ENCODE measurements around the gene PLXNC1. TPM values are rescaled to one million over a fixed set of nuclear protein-coding genes. Genes with fewer than 3 reads are reported as not detected.

PLXNC1 gene
- total RNA-seq, 1 experiment from 2014 or later, result 1.6 TPM

DNA sequence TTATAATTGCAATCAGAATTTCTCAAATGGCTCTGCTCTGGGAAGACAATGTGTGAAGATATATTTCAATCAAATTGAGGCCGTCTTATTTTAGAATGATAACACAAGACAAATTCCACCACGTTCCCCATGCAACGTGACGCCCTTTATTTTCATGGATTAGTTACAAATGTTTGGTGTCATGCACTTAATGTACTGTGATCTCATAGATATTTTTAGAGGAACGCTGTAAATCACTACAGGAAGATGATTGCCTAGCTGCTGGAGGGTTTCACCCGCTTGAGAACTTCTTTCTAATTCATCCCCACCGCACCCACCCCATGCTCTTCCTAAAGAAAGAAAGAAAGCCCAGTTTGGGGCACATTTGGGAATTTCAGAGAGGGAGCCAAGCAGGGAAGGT, 117.2 kb downstream of the PLXNC1 start:
- no peak for DNase-seq (ENCODE audit: low spot score)

DNA sequence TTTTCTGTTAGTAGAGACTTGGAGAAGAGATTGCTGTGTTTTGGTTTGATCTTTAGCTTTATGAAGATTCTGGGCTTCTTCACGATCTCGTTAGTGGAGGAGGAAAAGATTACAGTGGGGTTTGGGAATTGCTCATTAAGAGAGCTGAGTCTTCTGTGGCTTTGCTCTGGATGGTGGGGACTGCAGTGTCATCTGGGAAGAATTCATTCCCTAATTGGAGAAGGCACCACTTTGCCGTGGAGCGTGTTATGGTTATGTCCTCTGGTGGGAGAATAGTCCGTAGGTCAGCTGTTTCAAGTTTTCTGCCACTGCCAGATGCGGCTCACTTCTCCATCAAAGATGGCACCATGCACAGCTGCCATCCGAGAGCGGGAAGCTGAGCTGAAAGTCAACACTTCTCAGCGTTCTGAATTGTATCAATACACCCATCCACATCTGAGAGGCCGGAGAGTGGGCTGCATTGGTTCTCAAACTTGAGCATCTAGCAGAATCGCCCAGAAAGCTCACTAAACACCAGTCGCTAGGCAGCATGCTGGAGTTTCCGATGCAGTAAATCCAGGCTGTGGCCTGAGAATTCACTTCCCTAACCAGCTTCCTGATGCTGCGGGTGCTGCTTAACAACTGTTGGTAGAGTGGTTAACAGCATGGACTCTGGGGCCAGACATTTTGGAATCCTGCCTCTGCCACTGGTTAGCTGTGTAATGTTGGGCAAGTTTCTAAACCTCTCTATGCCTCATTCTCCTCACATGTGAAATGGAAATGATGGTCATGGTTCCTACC, 117.8 kb downstream of the PLXNC1 start:
- no peak for DNase-seq (ENCODE audit: low spot score)

DNA sequence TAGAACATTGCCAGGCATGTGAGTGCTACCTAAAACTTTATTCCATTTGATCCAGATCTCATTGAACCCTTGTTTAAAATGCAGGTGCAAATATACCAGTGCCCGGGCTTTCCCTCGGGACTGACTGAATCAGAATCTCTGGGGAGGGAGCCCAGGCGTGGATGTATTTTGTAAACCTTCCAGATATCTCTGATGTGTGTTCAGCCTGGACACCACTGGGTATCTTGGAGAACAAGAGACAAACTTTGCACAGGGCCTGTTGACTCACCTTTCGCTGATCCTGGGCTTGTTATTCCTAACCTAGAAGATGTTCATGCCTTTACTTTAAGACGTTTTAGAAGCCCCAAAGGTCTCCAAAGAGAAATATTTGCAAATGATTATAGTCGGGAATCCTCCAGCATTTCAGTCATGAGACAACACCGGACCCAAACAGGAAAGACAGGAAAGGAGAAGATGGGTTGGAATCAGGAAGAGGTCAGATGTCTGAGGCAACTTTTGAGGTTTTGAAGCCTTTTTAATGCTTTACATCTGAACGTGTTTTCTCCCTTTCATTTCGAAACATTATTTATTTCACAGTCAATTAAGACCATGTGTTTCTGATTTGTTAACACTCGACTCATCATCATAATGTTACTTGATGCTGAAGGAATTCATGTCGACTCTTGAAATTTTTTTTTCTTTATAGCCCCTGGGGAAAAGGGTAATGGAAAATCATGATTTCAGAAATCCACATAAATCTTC, 118.6 kb downstream of the PLXNC1 start:
- no peak for DNase-seq (ENCODE audit: low spot score)

DNA sequence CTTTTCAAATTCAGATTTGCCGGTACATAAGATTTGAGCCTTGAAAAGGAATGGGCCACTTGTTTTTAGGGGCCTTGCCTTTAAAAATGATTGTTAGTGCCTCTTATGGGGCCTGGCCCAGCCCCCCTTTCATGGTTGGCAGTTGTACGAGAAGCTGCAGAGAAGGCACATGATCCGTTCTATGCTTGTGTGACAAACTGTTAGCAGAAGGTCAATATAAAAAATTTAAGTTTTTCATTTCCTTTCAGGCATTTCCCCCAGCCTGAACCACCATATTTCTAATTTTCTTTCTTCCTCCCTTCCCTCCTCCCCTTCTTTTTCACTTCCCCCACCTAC, 119.1 kb downstream of the PLXNC1 start:
- no peak for DNase-seq (ENCODE audit: low spot score)

DNA sequence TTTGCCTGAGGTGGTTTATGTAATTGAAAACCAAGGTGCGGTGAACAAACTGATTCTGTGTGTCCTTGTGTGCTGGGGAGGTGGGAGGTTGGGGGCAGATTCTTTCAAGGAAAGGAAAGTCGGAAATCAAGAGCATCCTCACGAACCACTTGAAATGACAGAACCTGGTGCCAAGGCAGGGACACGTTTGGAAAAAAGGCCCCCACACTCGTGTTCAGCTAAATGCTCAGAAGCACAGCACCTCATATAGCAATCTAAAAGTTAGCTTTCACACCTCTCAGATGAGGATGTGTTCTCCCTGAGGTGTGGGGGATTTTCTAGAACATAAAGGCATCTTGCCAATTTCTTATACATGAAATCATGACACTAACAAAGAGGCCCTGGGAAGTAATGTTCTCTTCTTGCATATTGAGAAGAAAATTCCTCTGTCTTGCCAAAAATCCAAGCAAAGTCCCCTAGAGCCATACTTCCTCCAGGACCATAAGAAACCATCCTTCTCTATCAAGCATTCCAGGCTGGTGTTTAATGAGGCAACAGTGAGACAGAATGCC, 119.6 kb downstream of the PLXNC1 start:
- DNase-seq (ENCODE audit: low spot score), result no peak

DNA sequence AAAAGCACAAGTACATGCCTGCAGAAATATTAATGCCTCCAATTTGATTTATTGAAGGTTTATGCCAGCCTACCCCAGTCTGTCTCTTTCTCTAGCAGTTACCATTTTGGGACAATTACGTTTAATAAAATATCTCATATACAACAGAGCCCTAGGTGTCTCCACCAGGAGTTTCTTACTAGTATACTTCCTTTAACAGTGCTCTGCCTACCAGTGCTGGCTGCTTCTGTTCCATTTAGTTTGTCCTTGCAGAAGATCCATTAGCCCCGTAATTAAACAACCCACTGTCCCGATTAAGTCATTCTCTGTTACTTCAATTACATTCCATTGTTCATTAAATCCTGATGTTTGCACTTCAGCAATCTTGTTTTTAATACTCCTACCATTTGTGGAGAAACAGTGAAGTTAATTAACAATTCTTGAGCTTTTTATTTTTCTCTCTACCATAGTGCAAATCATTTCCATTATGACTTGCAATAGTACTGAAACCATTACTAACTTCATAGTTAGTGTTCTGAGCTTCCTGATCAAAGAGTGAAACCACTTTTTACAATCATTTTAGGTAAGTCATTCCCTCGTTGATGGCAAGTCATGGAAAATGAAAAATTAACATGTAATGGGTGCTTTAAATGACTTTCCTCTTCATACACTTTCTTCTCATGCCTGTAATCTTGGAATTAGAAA, 121.1 kb downstream of the PLXNC1 start:
- DNase-seq (ENCODE audit: low spot score), result no peak

DNA sequence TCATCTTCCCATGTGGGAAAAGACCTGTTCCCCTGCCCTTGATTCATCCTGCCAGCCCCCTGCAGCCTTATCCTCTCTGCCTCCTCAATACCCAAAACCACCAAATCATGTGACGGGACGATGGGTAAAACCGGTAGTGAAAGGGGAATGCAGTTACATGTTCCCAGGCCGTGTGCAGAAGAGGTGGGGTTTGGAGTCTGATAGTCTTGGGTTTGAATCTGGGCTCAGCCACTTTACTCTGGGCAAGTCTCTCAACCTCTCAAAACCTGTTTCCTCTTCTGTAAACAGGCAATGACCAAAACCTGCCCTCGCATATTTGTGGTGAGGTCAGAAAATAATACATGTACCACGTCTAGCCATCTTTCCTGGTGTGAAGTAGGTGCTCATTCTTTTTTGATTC, 123.0 kb downstream of the PLXNC1 start:
- DNase-seq (ENCODE audit: low spot score), result no peak

DNA sequence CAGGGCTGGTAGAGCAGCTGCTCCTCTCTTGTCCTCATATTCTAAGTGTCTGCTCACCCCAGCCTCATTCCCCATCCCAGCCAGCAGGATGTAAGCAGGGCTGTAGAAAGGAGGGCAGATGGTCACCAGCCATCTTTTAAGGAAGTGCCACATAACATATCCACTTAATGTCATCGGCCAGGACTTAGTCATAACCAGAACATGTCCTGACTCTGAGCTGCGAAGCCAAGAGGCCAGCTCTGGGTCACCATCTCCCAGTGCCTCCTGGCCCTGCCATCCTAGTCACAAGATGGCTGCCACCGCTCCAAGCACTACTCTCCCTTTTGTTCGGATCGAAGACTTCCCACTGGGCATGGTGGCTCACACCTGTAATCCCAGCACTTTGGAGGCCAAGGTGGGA, 123.9 kb downstream of the PLXNC1 start:
- DNase-seq (ENCODE audit: low spot score), result no peak

DNA sequence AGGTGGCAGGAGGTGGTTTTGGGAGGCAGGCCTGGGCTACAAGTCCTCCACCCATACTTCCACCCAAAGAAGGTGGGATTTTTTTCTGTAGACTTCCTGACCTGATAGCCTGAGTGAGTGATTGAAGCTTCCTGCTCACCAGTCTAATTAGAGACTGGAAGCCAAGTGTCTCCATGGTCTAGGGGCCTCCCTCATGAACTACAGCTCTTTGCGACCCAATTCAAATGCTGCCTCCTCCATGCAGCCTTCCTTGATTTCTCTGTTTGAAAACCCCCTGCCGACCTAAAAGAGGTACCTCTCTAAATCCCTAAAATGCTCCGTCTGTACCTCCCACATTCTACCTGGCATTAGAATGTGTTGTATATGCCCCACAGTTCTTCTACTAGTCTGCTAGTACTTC, 124.9 kb downstream of the PLXNC1 start:
- DNase-seq (ENCODE audit: low spot score), result no peak

DNA sequence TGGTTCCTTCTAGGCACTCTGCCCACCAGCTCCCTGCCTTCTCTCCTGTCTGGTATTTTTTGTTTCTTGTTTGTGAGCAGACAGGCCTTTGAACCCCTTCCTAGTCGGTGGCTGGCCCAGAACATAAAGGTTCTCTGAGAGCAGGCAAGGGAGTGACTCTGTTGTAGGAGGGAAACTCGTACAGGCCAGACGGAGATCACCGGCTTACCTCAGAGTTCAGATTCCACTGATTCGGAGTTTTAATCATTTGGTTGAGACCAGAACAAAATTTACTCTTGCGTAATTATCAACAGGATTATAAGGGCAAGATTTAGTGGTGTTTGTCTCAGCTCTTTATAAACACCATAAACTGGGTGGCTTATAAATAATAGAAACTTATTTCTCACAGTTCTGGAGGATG, 128.3 kb downstream of the PLXNC1 start:
- DNase-seq (ENCODE audit: low spot score), result no peak

DNA sequence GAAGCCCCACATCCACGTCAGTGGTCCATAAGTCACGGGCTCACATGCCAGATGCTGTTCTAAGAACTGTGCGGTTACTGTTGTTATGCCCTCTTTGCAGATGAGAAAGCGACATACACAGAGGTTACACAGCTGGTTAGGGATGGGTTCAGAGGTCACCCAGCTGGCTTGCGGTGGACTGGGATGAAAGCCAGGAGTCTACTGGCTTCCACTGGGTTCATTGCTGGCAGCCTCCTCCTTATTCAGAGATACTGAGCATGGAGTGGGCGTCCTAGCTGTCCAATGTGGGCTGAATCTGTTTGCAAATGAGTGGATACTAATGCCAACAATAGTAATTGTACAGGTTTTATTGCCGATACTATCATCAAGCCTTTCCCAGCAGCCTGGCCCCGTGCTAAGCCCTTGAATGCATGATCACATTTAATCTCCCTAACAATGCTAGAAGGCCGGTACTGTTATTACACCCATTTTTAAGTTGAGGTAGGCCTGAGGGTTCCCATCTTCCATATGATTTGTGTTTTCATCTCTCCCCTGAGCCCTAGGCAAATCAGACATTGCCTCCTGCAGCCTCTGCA, 129.1 kb downstream of the PLXNC1 start:
- no peak for DNase-seq (ENCODE audit: low spot score)

DNA sequence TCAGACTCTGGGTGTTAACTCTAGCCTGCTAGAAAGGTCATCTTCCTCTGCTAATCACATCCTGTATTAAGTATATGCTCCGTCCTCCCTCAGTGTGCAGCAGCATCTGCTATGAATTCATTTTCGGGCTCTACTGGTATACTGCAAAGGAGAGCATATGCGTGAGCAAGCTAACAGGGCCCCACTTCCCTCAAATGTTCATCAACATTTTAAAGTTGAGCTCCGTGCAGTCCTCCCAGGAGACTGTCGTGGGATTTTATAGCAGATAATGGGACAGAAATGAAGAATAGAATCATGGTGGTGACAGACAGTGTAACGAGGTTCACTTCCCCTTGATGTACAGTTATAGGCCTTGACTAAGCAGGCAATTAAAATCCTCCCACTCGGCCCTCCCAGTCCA, 131.7 kb downstream of the PLXNC1 start:
- DNase-seq (ENCODE audit: low spot score), result no peak

DNA sequence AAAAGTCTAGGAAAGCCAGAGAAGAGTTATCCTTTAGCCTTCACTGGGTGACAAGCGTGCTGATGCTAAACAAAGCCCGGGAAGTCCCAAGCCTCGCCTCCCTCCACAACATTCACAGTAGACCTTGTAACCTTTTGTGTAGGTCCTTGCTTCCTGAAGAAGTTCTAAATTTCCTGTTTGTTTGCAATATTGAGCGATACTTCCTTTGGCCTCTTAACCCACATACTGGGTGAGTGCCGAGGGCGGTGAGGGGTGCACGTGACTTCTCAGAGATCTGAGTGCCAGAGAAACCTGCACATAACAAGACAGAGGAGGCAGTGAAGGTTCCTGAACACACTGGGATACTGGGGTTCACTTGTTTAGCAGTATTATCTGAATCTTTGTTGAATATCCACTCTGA, 134.3 kb downstream of the PLXNC1 start:
- DNase-seq (ENCODE audit: low spot score), result no peak

DNA sequence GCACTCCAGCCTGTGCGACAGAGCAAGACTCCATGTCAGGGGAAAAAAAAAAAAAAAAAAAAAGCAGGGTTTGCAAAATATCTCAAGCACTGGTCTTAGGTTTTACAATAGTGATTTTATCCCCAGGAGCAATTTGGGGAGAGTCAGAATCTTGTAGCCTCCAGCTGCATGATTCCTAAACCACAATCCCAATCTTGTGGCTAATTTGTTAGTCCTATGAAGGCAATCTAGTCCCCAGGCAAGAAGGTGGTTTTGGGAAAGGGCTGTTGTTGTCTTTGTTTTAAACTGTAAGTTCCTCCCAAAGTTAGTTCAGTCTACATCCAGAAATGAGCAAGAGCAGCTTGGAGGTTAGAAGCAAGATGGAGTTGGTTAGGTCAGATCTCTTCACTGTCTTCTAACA, 135.7 kb downstream of the PLXNC1 start:
- no peak for DNase-seq (ENCODE audit: low spot score)

DNA sequence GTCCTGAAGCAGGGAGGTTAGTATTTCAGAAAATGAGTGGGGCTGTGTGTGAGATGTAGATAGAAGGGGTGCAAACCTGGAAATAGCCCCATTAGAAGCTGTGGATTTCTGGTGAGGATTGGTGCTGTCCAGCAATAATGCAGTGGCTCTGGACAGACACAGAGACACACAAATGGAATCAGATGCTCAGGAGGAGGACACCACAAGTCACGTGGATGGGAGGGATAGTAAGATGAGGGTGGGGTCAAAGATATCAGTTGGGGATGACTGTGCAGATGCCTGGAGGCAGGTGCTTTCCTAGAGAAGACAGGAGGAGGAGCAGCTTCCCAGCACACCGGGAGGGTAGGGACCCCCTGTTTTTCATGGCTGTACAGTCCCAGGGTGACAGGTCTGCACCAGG, 136.5 kb downstream of the PLXNC1 start:
- no peak for DNase-seq (ENCODE audit: low spot score)

DNA sequence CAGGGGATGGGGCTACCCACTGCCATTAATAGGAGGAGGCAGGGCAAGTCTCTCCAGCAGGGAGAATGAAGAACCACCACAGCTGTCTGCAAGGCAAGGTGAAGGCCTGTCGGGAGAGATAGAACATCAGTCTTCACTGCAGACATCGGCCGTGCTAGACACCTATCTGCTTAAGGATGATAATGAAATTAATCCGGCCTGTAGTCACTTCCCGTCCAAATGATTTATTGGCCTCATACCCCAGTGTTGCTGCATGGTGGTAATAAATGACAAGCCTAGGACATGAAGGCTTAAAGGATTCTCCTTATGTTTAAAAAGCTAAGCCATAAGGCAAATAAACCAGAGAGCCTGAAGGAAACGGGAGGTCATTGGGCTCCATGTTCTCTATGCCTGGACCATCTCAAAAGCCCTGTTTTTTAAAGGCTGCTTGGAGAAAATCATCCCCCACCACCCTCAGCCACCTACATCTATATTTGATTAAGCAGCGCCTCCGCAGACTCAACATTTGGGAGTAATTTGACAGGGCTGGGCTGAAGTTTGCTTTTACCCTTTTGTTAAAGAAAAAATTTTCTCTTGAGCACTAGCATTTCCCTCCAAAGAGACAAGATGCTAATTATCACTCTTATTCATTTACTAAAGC, 137.7 kb downstream of the PLXNC1 start:
- no peak for DNase-seq (ENCODE audit: low spot score)

DNA sequence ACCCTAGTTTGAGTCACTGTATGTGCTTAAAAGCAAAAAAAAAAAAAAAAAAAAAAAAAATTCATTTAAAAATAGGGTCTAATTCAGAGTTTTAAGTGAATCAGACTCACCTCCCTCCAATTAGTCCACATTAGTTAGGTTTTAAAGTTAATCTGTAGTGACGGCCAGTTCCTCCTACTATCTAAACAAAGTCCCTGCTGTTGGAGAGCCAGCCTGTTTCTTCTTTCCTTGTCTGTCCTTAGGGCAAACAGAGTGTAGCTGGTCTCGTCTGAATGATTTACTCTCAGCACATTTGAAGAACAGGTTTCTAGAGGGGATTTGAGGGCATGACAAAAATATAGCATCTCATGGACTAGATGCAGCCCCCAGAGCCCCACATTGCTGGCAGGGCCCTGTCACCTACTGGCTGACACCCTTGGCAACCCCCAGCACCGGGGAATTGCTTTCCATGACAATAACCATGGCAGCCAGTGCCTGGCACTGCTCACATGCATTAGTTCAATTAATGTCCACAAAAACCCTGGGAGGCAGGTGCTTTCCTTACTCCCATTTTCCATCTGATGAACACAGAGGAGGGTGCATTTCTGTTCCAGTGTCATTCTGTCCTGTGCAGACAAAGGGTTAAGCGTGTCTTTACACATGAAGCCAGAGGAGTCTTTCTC, 138.3 kb downstream of the PLXNC1 start:
- no peak for DNase-seq (ENCODE audit: low spot score)

DNA sequence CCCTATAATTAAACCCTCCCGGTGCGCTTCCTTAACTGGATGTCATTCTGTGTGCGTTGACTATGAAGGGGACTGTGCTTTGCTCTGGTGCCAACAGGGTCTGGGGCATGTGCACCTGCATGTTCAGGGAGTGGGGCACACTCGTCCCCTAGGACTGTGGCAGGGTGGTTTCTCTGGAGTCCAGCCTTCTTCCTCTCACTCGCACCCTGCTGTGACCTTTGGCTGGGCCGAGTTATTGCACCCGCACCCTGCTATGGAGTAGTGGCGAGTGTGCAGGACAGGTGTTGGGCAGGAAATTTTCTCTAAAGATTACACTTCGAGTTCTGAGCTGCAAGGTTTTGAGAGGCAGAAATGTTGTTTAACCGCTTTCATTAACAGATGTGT, 138.9 kb downstream of the PLXNC1 start:
- no peak for DNase-seq (ENCODE audit: low spot score)

DNA sequence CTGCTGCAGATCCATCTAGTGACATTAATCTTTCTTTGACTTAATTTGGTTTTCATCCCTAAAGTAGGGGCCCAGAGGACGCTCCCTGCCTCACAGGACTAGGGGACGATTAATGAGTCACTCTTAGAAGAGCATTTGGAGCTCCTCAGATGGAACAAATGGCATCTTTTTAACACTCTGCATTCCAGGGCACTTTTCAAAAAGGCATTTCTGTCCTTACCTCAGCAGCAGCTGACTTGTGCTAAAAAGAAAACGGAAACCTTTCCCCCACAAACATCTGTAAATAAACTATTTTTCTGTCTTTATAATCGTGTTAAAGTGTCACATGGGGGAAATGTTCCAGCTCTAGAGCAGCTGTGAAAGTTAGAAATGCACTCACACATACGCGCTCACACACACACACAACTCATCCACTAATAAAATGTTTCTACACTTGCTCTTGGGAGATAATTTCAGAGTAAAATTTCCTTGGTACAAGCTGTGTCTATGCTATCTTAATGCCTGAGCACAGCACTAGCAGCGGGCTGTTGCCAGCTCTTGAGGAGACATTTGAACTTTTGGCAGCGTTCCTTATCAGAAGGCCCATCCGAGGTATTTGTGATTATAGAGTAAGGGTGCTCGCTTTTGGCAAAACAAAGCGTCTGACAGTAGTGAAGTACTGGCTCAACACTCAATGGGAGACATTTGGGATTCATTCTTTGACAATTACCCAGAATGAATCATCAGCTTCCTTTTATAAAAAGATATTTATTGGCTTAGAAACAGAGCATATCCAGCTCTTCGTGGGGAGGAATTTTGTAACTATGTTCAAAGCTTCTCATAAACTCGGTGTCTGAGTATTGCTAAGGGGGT, 141.3 kb downstream of the PLXNC1 start:
- DNase-seq (ENCODE audit: low spot score), result no peak

DNA sequence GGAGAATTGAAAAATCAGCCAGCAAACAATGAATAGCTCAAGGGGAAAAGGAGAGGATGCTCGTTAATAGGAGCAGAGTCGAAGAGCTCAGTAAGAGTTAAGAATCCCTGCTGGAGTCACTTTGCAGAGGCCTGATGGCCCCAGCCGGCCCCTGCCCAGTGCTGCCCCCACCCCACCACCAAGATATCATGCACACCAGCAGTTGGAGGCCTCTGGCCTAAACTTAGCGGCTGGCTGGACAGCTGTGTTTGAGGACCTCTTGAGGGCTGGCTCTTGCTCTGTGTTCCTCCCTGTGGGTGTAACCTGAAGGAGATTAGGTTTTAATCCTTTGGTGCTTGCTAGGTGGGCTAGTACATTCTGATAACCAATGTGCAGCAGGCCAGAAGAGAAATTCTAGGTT, 142.0 kb downstream of the PLXNC1 start:
- no peak for DNase-seq (ENCODE audit: low spot score)
